ENCODE data around the gene ZBTB20. TPM values are rescaled to one million over a fixed set of nuclear protein-coding genes. Genes with fewer than 3 reads are reported as not detected.

ZBTB20 gene
- total RNA-seq, 3 donors from 2014 or later = 62.9 to 150 (median 109) TPM

DNA sequence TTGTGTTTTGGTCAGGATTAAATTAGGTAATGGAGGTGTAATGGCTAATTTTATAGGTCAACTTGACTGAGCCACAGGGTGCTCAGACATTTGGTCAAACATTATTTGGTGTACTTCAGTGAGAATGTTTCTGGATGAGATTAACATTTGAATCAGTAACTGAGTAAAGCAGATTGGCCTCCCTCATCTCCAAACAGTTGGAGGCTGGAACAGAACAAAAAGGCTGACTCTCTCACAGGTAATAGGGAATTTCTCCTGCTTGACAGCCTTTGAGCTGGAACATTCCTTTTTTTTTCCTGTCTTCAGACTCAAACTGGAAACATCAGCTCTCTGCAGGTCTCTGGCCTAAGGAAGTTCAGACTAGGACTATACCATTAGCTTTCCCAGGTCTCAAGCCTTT lies 280.7 kb downstream of the ZBTB20 start:
- TF ChIP-seq POLR2AphosphoS5 (IDR thresholded peaks at IDR 0.05) = no peak
- no peak for TF ChIP-seq POLR2A (IDR thresholded peaks at IDR 0.05)
- TF ChIP-seq, protein P1, sequence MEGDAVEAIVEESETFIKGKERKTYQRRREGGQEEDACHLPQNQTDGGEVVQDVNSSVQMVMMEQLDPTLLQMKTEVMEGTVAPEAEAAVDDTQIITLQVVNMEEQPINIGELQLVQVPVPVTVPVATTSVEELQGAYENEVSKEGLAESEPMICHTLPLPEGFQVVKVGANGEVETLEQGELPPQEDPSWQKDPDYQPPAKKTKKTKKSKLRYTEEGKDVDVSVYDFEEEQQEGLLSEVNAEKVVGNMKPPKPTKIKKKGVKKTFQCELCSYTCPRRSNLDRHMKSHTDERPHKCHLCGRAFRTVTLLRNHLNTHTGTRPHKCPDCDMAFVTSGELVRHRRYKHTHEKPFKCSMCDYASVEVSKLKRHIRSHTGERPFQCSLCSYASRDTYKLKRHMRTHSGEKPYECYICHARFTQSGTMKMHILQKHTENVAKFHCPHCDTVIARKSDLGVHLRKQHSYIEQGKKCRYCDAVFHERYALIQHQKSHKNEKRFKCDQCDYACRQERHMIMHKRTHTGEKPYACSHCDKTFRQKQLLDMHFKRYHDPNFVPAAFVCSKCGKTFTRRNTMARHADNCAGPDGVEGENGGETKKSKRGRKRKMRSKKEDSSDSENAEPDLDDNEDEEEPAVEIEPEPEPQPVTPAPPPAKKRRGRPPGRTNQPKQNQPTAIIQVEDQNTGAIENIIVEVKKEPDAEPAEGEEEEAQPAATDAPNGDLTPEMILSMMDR (IDR thresholded peaks at IDR 0.05) = no peak
- Histone ChIP-seq H3K36me3 (no peaks in the 10 kb centered on the region), H3K4me3 (no peak overlapping the region), H3K27ac (no peak overlapping the region), H3K9me3 (no peaks in the 10 kb centered on the region), H3K4me1 (no peaks in the 10 kb centered on the region), H3K27me3 (no peaks in the 10 kb centered on the region)
- intact Hi-C loops (cut with DNase I; ENCODE audit: low total_unique reads) = no loop called here
- no peak for DNase-seq (ENCODE audit: low spot score in 2 of 2)

DNA sequence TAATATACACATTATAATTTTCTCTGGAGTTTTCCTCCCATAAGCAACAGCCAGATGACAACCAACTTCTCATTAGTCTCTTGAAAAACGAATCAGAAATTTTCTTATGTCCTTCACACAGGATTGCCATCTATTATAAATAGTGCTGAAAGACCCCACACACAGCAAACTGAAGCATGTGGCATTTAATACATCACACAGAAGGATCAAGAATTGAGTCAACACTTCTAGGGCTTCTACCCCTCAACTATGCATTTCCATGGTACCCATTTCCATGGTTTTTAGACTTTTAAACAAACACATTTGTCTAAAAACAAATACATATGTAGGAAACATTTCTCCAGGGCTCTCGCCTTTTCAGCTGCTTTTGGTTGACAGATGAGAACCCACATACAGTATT lies 282.1 kb downstream of the ZBTB20 start:
- no peak for DNase-seq (ENCODE audit: low spot score in 2 of 2)
- Histone ChIP-seq H3K27me3 (no peaks in the 10 kb centered on the region), H3K27ac (no peak overlapping the region), H3K4me3 (no peak overlapping the region), H3K9me3 (no peaks in the 10 kb centered on the region), H3K4me1 (no peaks in the 10 kb centered on the region), H3K36me3 (no peaks in the 10 kb centered on the region)
- TF ChIP-seq, protein P1 (IDR thresholded peaks at IDR 0.05) = no peak
- no peak for TF ChIP-seq POLR2AphosphoS5 (IDR thresholded peaks at IDR 0.05)
- no peak for TF ChIP-seq POLR2A (IDR thresholded peaks at IDR 0.05)
- intact Hi-C loops (cut with DNase I; ENCODE audit: low total_unique reads) = no loop called here

DNA sequence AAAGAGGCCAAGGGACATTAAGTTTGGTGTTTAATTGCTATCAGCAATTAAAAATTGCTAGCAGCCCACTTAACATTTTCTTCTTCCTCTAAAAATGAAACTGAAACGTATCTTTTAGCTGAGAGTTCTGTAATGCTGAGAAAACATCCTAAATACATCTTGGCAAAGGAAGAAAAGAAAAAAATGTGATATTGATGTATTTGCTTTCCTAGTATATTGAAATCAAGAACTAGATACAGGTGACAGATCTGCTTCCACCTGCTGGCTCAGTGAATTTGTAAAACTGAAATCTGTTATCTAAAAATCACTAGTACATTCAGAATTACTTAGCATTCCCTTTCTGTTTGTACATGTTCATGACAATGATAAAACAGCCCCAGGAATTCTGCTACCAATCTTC lies 283.2 kb downstream of the ZBTB20 start:
- peak overlapping the region in 2 of 3 donors; percentile 18 to 39 for H3K4me3 ChIP-seq
- intact Hi-C loops (cut with DNase I; ENCODE audit: low total_unique reads) = no loop called here
- no peaks in the 10 kb centered on the region for H3K36me3 ChIP-seq
- no peaks in the 10 kb centered on the region for H3K27me3 ChIP-seq
- no peaks in the 10 kb centered on the region for H3K4me1 ChIP-seq
- TF ChIP-seq POLR2A (IDR thresholded peaks at IDR 0.05) = no peak
- TF ChIP-seq, protein P1 (IDR thresholded peaks at IDR 0.05) = no peak
- no peak overlapping the region for H3K27ac ChIP-seq
- no peaks in the 10 kb centered on the region for H3K9me3 ChIP-seq
- no peak for DNase-seq (ENCODE audit: low spot score in 2 of 2)

DNA sequence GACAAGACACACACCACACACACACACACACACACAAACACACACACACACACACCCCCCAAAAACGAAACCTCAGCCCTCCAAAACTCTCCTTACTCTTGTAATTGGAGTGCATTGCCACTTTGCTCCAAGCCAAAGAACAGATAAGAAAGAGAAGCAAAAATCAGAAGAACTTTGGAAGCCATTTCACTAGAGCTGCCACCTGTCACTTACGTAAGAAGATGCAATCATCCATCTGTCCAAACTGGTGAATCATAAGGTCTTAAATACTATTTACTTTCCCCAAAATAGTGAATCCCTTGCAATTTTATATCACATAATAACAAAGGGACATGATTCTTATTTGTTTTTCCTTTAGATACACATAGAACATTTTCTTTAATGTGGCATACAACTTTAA lies 285.4 kb downstream of the ZBTB20 start:
- no peaks in the 10 kb centered on the region for H3K4me1 ChIP-seq
- no peaks in the 10 kb centered on the region for H3K27me3 ChIP-seq
- no peak overlapping the region for H3K27ac ChIP-seq
- intact Hi-C loops (cut with DNase I; ENCODE audit: low total_unique reads) = no loop called here
- H3K4me3 ChIP-seq = no peak overlapping the region
- TF ChIP-seq POLR2AphosphoS5 (IDR thresholded peaks at IDR 0.05) (no peak), POLR2A (IDR thresholded peaks at IDR 0.05) (no peak)
- TF ChIP-seq, protein P1 (IDR thresholded peaks at IDR 0.05) = no peak
- H3K36me3 ChIP-seq = no peaks in the 10 kb centered on the region
- H3K9me3 ChIP-seq = no peaks in the 10 kb centered on the region
- no peak for DNase-seq (ENCODE audit: low spot score in 2 of 2)

DNA sequence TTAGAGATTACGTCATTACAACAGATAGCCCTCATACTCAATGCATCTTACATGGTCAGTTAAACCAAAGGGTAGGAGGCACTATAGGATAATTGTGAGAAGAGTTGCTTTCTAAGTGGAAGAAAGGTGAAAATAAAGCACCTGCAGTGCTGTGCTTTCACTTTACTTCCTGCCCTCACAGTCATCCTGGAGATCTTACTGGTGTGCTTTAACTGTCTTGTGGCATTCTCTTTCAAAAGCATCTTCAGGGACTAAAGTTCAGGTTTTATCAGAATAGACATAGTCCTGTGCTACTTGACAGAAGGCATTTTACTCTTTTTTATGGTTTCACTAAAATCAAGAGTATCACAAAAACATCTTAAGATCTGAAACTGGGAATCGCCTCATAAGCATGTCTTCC lies 286.6 kb downstream of the ZBTB20 start:
- no peak for TF ChIP-seq POLR2A (IDR thresholded peaks at IDR 0.05)
- TF ChIP-seq, protein P1 (IDR thresholded peaks at IDR 0.05) = no peak
- no peak for TF ChIP-seq POLR2AphosphoS5 (IDR thresholded peaks at IDR 0.05)
- Histone ChIP-seq H3K4me3 (no peak overlapping the region), H3K9me3 (no peaks in the 10 kb centered on the region), H3K4me1 (no peaks in the 10 kb centered on the region), H3K27me3 (no peaks in the 10 kb centered on the region), H3K27ac (no peak overlapping the region), H3K36me3 (no peaks in the 10 kb centered on the region)
- intact Hi-C loops (cut with DNase I; ENCODE audit: low total_unique reads) = no loop called here
- DNase-seq (ENCODE audit: low spot score in 2 of 2) = no peak
